K562 (cell line): ENCODE measurements around the gene SLC36A1. TPM values are rescaled to one million over a fixed set of nuclear protein-coding genes. Genes with fewer than 3 reads are reported as not detected.

Experiments
- AFF4 ChIP-seq: sonication (generic); formaldehyde crosslinking; IDR thresholded peaks from 2 replicates; pipeline ENCODE4 v1.8.0; 2023; ENCODE audit warnings: mild to moderate bottlenecking, missing genetic modification reagents
- ARID3A ChIP-seq: IDR thresholded peaks from 2 replicates; pipeline ENCODE4 v1.6.1; 2012; ENCODE audit warnings: low read depth, low read length, improper control_type of control experiment, borderline replicate concordance
- ATF6 ChIP-seq: sonication (generic); formaldehyde crosslinking; IDR thresholded peaks from 2 replicates; pipeline ENCODE4 v1.4.0; 2020; ENCODE audit warnings: mild to moderate bottlenecking, missing genetic modification reagents
- DNMT1 ChIP-seq: fragments of 450-650 bp; IDR thresholded peaks from 2 replicates; pipeline ENCODE4 v1.6.1; 2016; ENCODE audit warnings: antibody characterized with exemption, mild to moderate bottlenecking
- ELK3 ChIP-seq: fragments of 450-650 bp; formaldehyde crosslinking; IDR thresholded peaks from 2 replicates; pipeline ENCODE4 v1.4.0; 2020; ENCODE audit warnings: mild to moderate bottlenecking
- IRF2 ChIP-seq: sonication (generic); formaldehyde crosslinking; IDR thresholded peaks from 2 replicates; pipeline ENCODE4 v1.8.1; 2022; ENCODE audit warnings: mild to moderate bottlenecking, missing genetic modification reagents
- MECOM ChIP-seq: fragments of 250-450 bp; sonication (Bioruptor Pico); IDR thresholded peaks from 2 replicates; pipeline ENCODE4 v1.8.0; 2022; ENCODE audit warnings: inconsistent platforms
- NCOA4 ChIP-seq: fragments of 450-650 bp; IDR thresholded peaks from 2 replicates; pipeline ENCODE4 v1.6.1; 2018; ENCODE audit warnings: mild to moderate bottlenecking; ENCODE audit not compliant: partially characterized antibody
- NFE2 ChIP-seq: IDR thresholded peaks from 2 replicates; pipeline ENCODE4 v1.6.1; 2014; ENCODE audit warnings: antibody characterized with exemption, low read depth
- NR2C2 ChIP-seq, 2 experiments: fragments of 200-800 bp in 1 of 2; sonication (Bioruptor generic) in 1 of 2; sonication (generic) in 1 of 2; formaldehyde crosslinking in 1 of 2; IDR thresholded peaks; 2 replicates each; pipeline versions ENCODE4 v1.6.1 to v1.8.0; 2016 to 2022; ENCODE audit warnings: mild to moderate bottlenecking in 1 of 2, missing compliant biosample characterization in 1 of 2, missing genetic modification characterization in 1 of 2, missing genetic modification reagents in 1 of 2
- NRF1 ChIP-seq, 2 experiments: fragments of 450-650 bp; IDR thresholded peaks in 1 of 2; conservative IDR thresholded peaks in 1 of 2; 2 replicates each; pipeline ENCODE4 v1.6.1; 2014; ENCODE audit warnings: mild to moderate bottlenecking in 2 of 2
- SNRNP70 ChIP-seq: fragments of 200-400 bp; formaldehyde crosslinking; optimal IDR thresholded peaks from 2 replicates; pipeline ENCODE3; 2017; ENCODE audit warnings: low read depth, low read length
- TEAD2 ChIP-seq: fragments of 450-650 bp; IDR thresholded peaks from 2 replicates; pipeline ENCODE4 v1.6.1; 2016; ENCODE audit warnings: missing genetic modification characterization, control low read depth, missing compliant biosample characterization
- TFAM ChIP-seq: fragments of 250-450 bp; sonication (Bioruptor Pico); conservative IDR thresholded peaks from 2 replicates; pipeline ENCODE4 v1.5.0; 2021; ENCODE audit warnings: mild to moderate bottlenecking, moderate library complexity
- USF2 ChIP-seq: sonication (generic); formaldehyde crosslinking; IDR thresholded peaks from 2 replicates; pipeline ENCODE4 v1.5.0; 2020; ENCODE audit warnings: missing genetic modification reagents
- ZNF253 ChIP-seq: fragments of 250-450 bp; sonication (Bioruptor Pico); conservative IDR thresholded peaks from 2 replicates; pipeline ENCODE4 v1.6.1; 2021; ENCODE audit warnings: mild to moderate bottlenecking
- ZNF263 ChIP-seq: sonication (generic); formaldehyde crosslinking; IDR thresholded peaks from 2 replicates; pipeline ENCODE4 v1.8.0; 2022; ENCODE audit warnings: mild to moderate bottlenecking, missing genetic modification reagents, borderline replicate concordance
- ZNF511 ChIP-seq: sonication (generic); formaldehyde crosslinking; IDR thresholded peaks from 2 replicates; pipeline ENCODE4 v1.8.0; 2022; ENCODE audit warnings: mild to moderate bottlenecking, missing genetic modification reagents
- ZNF79 ChIP-seq: fragments of 250-450 bp; sonication (Bioruptor Pico); IDR thresholded peaks from 2 replicates; pipeline ENCODE4 v1.4.0; 2020; ENCODE audit warnings: low read depth, mild to moderate bottlenecking, moderate library complexity
- polyA plus RNA-seq, 8 experiments: library from polyadenylated mRNA; depleted of rRNA in 4 of 8; stranded (reverse) in 5 of 8; unstranded in 3 of 8; fragments of >200 nt; fragmentation: Nextera tagmentation in 2 of 8; fragmentation: Illumina TruSeq in 1 of 8; extraction: Ambion mirVana in 2 of 8; extraction: Trizol in 1 of 8; gene quantifications; 2 replicates each; pipeline versions ENCODE4 v1.2.1 to v1.2.3, GENCODE V29; 2011 to 2014; ENCODE audit warnings: inconsistent platforms in 1 of 8, missing spikeins in 1 of 8
- total RNA-seq, 7 experiments: library from RNA; depleted of rRNA in 6 of 7; stranded (reverse); fragments of >200 nt in 6 of 7; fragmentation: Illumina TruSeq in 2 of 7; extraction: Trizol in 2 of 7; gene quantifications; 2 replicates each; pipeline versions ENCODE4 v1.2.1 to v1.2.3, GENCODE V29; 2011 to 2021; ENCODE audit warnings: low replicate concordance in 1 of 7

SLC36A1 gene
- total and polyA plus RNA-seq, 9 of the 15 experiments (the other 6 are each of a cell fraction or from before 2014, with no cell fraction given) = 1.6 to 8.4 (median 4.6) TPM

GRCh38 chr5:151465476-151465875, 18.1 kb downstream of the SLC36A1 start (continued):
- no peak for TF ChIP-seq USF2
- no peak for TF ChIP-seq NFE2
- TF ChIP-seq ELK3 (CRISPR knock-in tag) = no peak
- TF ChIP-seq ZNF511 (CRISPR knock-in tag) = no peak
- TF ChIP-seq NR2C2 (CRISPR knock-in tag; IDR thresholded peaks at IDR 0.05) = no peak
- TF ChIP-seq NR2C2 (tag; IDR thresholded peaks at IDR 0.05) = no peak
- no peak for TF ChIP-seq DNMT1
- TF ChIP-seq TEAD2 (tag) = no peak
- no peak for TF ChIP-seq ZNF79 (CRISPR knock-in tag)
- no peak for TF ChIP-seq ATF6 (CRISPR knock-in tag)
- no peak for TF ChIP-seq TFAM (CRISPR knock-in tag)
- no peak for TF ChIP-seq MECOM (CRISPR knock-in tag)
- TF ChIP-seq SNRNP70 = no peak
- no peak for TF ChIP-seq AFF4 (CRISPR knock-in tag)
- no peak for TF ChIP-seq ARID3A
- no peak for TF ChIP-seq ZNF263 (CRISPR knock-in tag)
- no peak for TF ChIP-seq NRF1 (conservative IDR thresholded peaks at IDR 0.05 in 1 of 2, IDR thresholded peaks at IDR 0.05 in 1 of 2)
- no peak for TF ChIP-seq ZNF253 (CRISPR knock-in tag)
- TF ChIP-seq IRF2 (CRISPR knock-in tag) = no peak
- no peak for TF ChIP-seq NCOA4
